Measurements from ENCODE around the gene SDK1.
A peak's percentile ranks its signal among the peaks of the same experiment; 100 is the strongest.

Gene SDK1

GRCh38 chr7:3951316-3952055 lies 650.4 kb downstream of the SDK1 start:
- no peak for DNase-seq (ENCODE audit: low read depth)
- no peak for TF ChIP-seq CTCF (conservative IDR thresholded peaks at IDR 0.05; ENCODE audit: low read depth, low read length)
- H3K4me3 ChIP-seq (ENCODE audit: low read depth, low read length) = no peak overlapping the region

- TF ChIP-seq CTCF (conservative IDR thresholded peaks at IDR 0.05; ENCODE audit: low read depth, low read length) = no peak
- no peak overlapping the region for H3K4me3 ChIP-seq (ENCODE audit: low read depth, low read length)
- DNase-seq (ENCODE audit: low read depth) = no peak
Observed at GRCh38 chr7:3953133-3953532, 652.1 kb downstream of the SDK1 start.

GRCh38 chr7:3953946-3954345 lies 652.9 kb downstream of the SDK1 start:
- DNase-seq (ENCODE audit: low read depth) = no peak

GRCh38 chr7:3955026-3955425 lies 654.0 kb downstream of the SDK1 start:
- TF ChIP-seq CTCF (conservative IDR thresholded peaks at IDR 0.05; ENCODE audit: low read depth, low read length) = no peak
- no peak for DNase-seq (ENCODE audit: low read depth)
- H3K4me3 ChIP-seq (ENCODE audit: low read depth, low read length) = no peak overlapping the region

More at GRCh38 chr7:3953946-3954345, 652.9 kb downstream of the SDK1 start:
- no peak overlapping the region for H3K4me3 ChIP-seq (ENCODE audit: low read depth, low read length)
- no peak for TF ChIP-seq CTCF (conservative IDR thresholded peaks at IDR 0.05; ENCODE audit: low read depth, low read length)

- no peak for TF ChIP-seq CTCF (conservative IDR thresholded peaks at IDR 0.05; ENCODE audit: low read depth, low read length)
- peak; percentile 19 for DNase-seq (ENCODE audit: low read depth)
- no peak overlapping the region for H3K4me3 ChIP-seq (ENCODE audit: low read depth, low read length)
Observed at GRCh38 chr7:3955751-3956696, 655.0 kb downstream of the SDK1 start.

- no peak for DNase-seq (ENCODE audit: low read depth)
- no peak for TF ChIP-seq CTCF (conservative IDR thresholded peaks at IDR 0.05; ENCODE audit: low read depth, low read length)
- no peak overlapping the region for H3K4me3 ChIP-seq (ENCODE audit: low read depth, low read length)
Observed at GRCh38 chr7:3956949-3957348, 655.9 kb downstream of the SDK1 start.

Measured in choroid plexus epithelial cell (primary cell).